Measurements from ENCODE around the gene IL1RAP. TPM values are rescaled to one million over a fixed set of nuclear protein-coding genes. Genes with fewer than 3 reads are reported as not detected.

IL1RAP gene
- total and polyA plus RNA-seq, 9 of the 15 experiments (the other 6 are each of a cell fraction or from before 2014, with no cell fraction given), result 0.23 to 1.8 (median 0.88) TPM

GRCh38 chr3:190533511-190534281 is 19.8 kb downstream of the IL1RAP start (continued):
- TF ChIP-seq SMARCC2 (IDR thresholded peaks at IDR 0.05; ENCODE audit: low read depth) (no peak), ZFPM2 (CRISPR knock-in tag; IDR thresholded peaks at IDR 0.05) (no peak)

- Histone ChIP-seq H2AFZ (ENCODE audit: low read depth, low read length) (no peak overlapping the region), H4K20me1 (replicated peaks; ENCODE audit: control insufficient read depth, insufficient read depth, low read length) (no peaks in the 10 kb centered on the region), H3K9me1 (ENCODE audit: control insufficient read depth, insufficient read depth, low read length) (no peaks in the 10 kb centered on the region), H3K9me3 (replicated peaks; ENCODE audit: control insufficient read depth, insufficient read depth, low read depth, low read length) (0 out of 2 replicates have a peak, but pooled peaks cover 1% of the 10 kb centered on the region), H3K4me2 (ENCODE audit: insufficient read depth, low read length) (no peak overlapping the region), H3K4me1 (replicated peaks in 1 of 2; ENCODE audit: control insufficient read depth in 2 of 2, insufficient read depth in 2 of 2, low read length in 2 of 2) (no peaks in the 10 kb centered on the region), H3K4me3 (no peak overlapping the region), H3K79me2 (ENCODE audit: control insufficient read depth, insufficient read depth, low read length) (no peaks in the 10 kb centered on the region), H3K27me3 (ENCODE audit: control insufficient read depth in 2 of 2, insufficient read depth in 2 of 2, low read length in 2 of 2) (no peaks in the 10 kb centered on the region), H3K9ac (ENCODE audit: insufficient read depth in 1 of 2, low read depth in 2 of 2, low read length in 2 of 2) (no peak overlapping the region), H3K27ac (ENCODE audit: extremely low read depth, low read depth, low read length) (no peak overlapping the region), H3K36me3 (ENCODE audit: control insufficient read depth, insufficient read depth, low read length) (no peaks in the 10 kb centered on the region)
- no peak for ATAC-seq
- POLR2A ChIA-PET, result no interaction called here
- no peak for FAIRE-seq
- no peak for DNase-seq (ENCODE audit: extremely low read depth in 1 of 4, low spot score in 3 of 4)
- no peak for TF ChIP-seq TFAP4 (CRISPR knock-in tag; IDR thresholded peaks at IDR 0.05; ENCODE audit: borderline replicate concordance)
- no peak for TF ChIP-seq SUPT5H (IDR thresholded peaks at IDR 0.05)
- TF ChIP-seq CBX5 (IDR thresholded peaks at IDR 0.05; ENCODE audit: borderline replicate concordance, low read depth), result no peak
- no peak for TF ChIP-seq GTF3C2 (IDR thresholded peaks at IDR 0.05; ENCODE audit: borderline replicate concordance, extremely low read depth, insufficient read length)
- TF ChIP-seq RAD51 (IDR thresholded peaks at IDR 0.05; ENCODE audit: borderline replicate concordance, low read depth), result no peak
- TF ChIP-seq THRB (CRISPR knock-in tag; conservative IDR thresholded peaks at IDR 0.05), result no peak
- TF ChIP-seq RAD21 (CRISPR knock-in tag; conservative IDR thresholded peaks at IDR 0.05 in 1 of 2, IDR thresholded peaks at IDR 0.05 in 1 of 2), result no peak
- TF ChIP-seq SPI1 (IDR thresholded peaks at IDR 0.05; ENCODE audit: borderline replicate concordance, low read depth, low read length), result no peak
- TF ChIP-seq HDAC3 (IDR thresholded peaks at IDR 0.05; ENCODE audit: borderline replicate concordance, partially characterized antibody), result no peak
- TF ChIP-seq ILK (tag; IDR thresholded peaks at IDR 0.05; ENCODE audit: borderline replicate concordance, low read depth), result no peak
- TF ChIP-seq SMC3 (conservative IDR thresholded peaks at IDR 0.05; ENCODE audit: insufficient read depth, low read depth, low read length), result no peak
- WGBS (ENCODE audit: insufficient coverage, low coverage, missing lambda C conversion rate), result 0% methylated on average over 4 of the region's 4 CpGs
- CTCF ChIA-PET (ENCODE audit: low intra/inter-chr PET ratio), result no interaction called here
- in situ Hi-C loops (cut with MboI), result no loop called here
- intact Hi-C loops (cut with micrococcal nuclease), result no loop called here
- no TSS peak for BruUV-seq (replicated peaks)
Observed at GRCh38 chr3:190534386-190534785, 20.5 kb downstream of the IL1RAP start.
